K562 (cell line): ENCODE data around the gene SLC25A21. TPM values are rescaled to one million over a fixed set of nuclear protein-coding genes. Genes with fewer than 3 reads are reported as not detected.

Experiments
- ATAC-seq: fragments of 200-7000 bp; cut with Tn5 transposase; 3 replicates; pipeline ENCODE4 v1.9.1; 2020; ENCODE audit warnings: moderate library complexity
- BruUV-seq: library from RNA; stranded (reverse); fragments of 400-500 nt; replicated peaks from 2 replicates; lab custom pipeline; 2021; lab: Mats Ljungman, UMichigan
- CTCF ChIA-PET: fragments of 300-600 bp; formaldehyde crosslinking; extraction: SDS; loops from one replicate; lab custom pipeline; 2021; ENCODE audit warnings: low intra/inter-chr PET ratio; lab: Yijun Ruan, JAX
- POLR2A ChIA-PET: fragments of 300-600, 350-650 bp; sonication (Branson Sonifier 250); formaldehyde crosslinking; extraction: SDS; loops from one replicate; lab custom pipeline; 2021; ENCODE audit warnings: antibody characterized with exemption, inconsistent platforms; lab: Yijun Ruan, JAX
- DNase-seq, 4 experiments: peaks; one replicate each; pipeline versions ENCODE4 v3.0.0 to v3.0.0-alpha.2; 2011 to 2018; ENCODE audit warnings: low spot score in 3 of 4, mixed read lengths in 3 of 4; ENCODE audit errors: extremely low read depth in 1 of 4
- FAIRE-seq: peaks from 2 replicates; lab custom pipeline; 2011; peaks lifted over from hg19 to GRCh38; lab: Jason Lieb, UNC
- H2AFZ ChIP-seq: 2 replicates; pipeline ENCODE4 v1.6.0; 2011; ENCODE audit warnings: low read depth, low read length, control low read depth, inconsistent platforms
- H3K27ac ChIP-seq: fragments of 200-600 bp; 3 replicates; pipeline ENCODE4 v1.8.0; 2011; ENCODE audit warnings: low read depth, mild to moderate bottlenecking, control low read depth, inconsistent platforms, low read length, moderate library complexity, mixed read lengths; ENCODE audit errors: extremely low read depth
- H3K27me3 ChIP-seq, 2 experiments: fragments of 300-600 bp in 1 of 2; 2 replicates in 1 of 2; 3 replicates in 1 of 2; pipeline versions ENCODE4 v1.6.0 to v1.8.0; 2011; ENCODE audit warnings: inconsistent platforms in 2 of 2, low read length in 2 of 2, mild to moderate bottlenecking in 1 of 2, mixed read lengths in 1 of 2, moderate library complexity in 1 of 2; ENCODE audit not compliant: control insufficient read depth in 2 of 2, insufficient read depth in 2 of 2
- H3K36me3 ChIP-seq: fragments of 300-600 bp; 3 replicates; pipeline ENCODE4 v1.8.0; 2011; ENCODE audit warnings: mild to moderate bottlenecking, low read length, inconsistent platforms; ENCODE audit not compliant: control insufficient read depth, insufficient read depth
- H3K4me1 ChIP-seq, 2 experiments: fragments of 200-600 bp in 1 of 2; replicated peaks in 1 of 2; 2 replicates in 1 of 2; 3 replicates in 1 of 2; pipeline versions ENCODE4 v1.5.1 to v1.8.0; 2011; ENCODE audit warnings: inconsistent platforms in 2 of 2, low read length in 2 of 2, mild to moderate bottlenecking in 1 of 2, mixed read lengths in 1 of 2, moderate library complexity in 1 of 2; ENCODE audit not compliant: control insufficient read depth in 2 of 2, insufficient read depth in 2 of 2
- H3K4me2 ChIP-seq: 2 replicates; pipeline ENCODE4 v1.6.1; 2011; ENCODE audit warnings: low read length, control low read depth, inconsistent platforms, mixed read lengths; ENCODE audit not compliant: insufficient read depth
- H3K4me3 ChIP-seq: fragments of 200-600 bp; sonication (generic), shearing (Covaris generic); 2 replicates; pipeline ENCODE4 v1.5.1; 2016; ENCODE audit warnings: control low read depth, inconsistent platforms
- H3K79me2 ChIP-seq: fragments of 200-600 bp; 3 replicates; pipeline ENCODE4 v1.8.0; 2011; ENCODE audit warnings: low read length, inconsistent platforms; ENCODE audit not compliant: control insufficient read depth, insufficient read depth
- H3K9ac ChIP-seq, 2 experiments: 2 replicates each; pipeline versions ENCODE4 v1.6.0 to v1.6.1; 2011; ENCODE audit warnings: low read depth in 2 of 2, low read length in 2 of 2, control low read depth in 1 of 2, inconsistent platforms in 1 of 2, mild to moderate bottlenecking in 1 of 2, mixed read lengths in 1 of 2; ENCODE audit not compliant: insufficient read depth in 1 of 2
- H3K9me1 ChIP-seq: one replicate; pipeline ENCODE4 v1.6.0; 2011; ENCODE audit warnings: inconsistent platforms, mild to moderate bottlenecking, low read length, moderate library complexity; ENCODE audit not compliant: control insufficient read depth, insufficient read depth
- H3K9me3 ChIP-seq: replicated peaks from 2 replicates; pipeline ENCODE4 v1.5.1; 2011; ENCODE audit warnings: low read depth, low read length, inconsistent platforms; ENCODE audit not compliant: control insufficient read depth, insufficient read depth
- H4K20me1 ChIP-seq: replicated peaks from 2 replicates; pipeline ENCODE4 v1.6.1; 2011; ENCODE audit warnings: low read length, inconsistent platforms, mixed read lengths; ENCODE audit not compliant: control insufficient read depth, insufficient read depth
- ARID4B ChIP-seq: sonication (generic); formaldehyde crosslinking; IDR thresholded peaks from 2 replicates; pipeline ENCODE4 v1.8.0; 2022; ENCODE audit warnings: mild to moderate bottlenecking, missing genetic modification reagents
- BACH1 ChIP-seq: fragments of 200-800 bp; sonication (Bioruptor generic); IDR thresholded peaks from 2 replicates; pipeline ENCODE4 v1.6.1; 2016; ENCODE audit warnings: missing genetic modification characterization, missing compliant biosample characterization
- ESRRA ChIP-seq: fragments of 450-650 bp; IDR thresholded peaks from 2 replicates; pipeline ENCODE4 v1.6.1; 2014; ENCODE audit warnings: low read depth, mild to moderate bottlenecking, moderate library complexity, borderline replicate concordance
- FOXK2 ChIP-seq, 2 experiments: fragments of 450-650 bp; IDR thresholded peaks in 1 of 2; conservative IDR thresholded peaks in 1 of 2; 2 replicates each; pipeline ENCODE4 v1.6.1; 2016; ENCODE audit warnings: low read depth in 2 of 2, mild to moderate bottlenecking in 1 of 2
- NCOA1 ChIP-seq: fragments of 450-650 bp; IDR thresholded peaks from 2 replicates; pipeline ENCODE4 v1.6.1; 2016; ENCODE audit warnings: low read depth
- NR2C1 ChIP-seq, 2 experiments: fragments of 450-650 bp; IDR thresholded peaks; 2 replicates each; pipeline ENCODE4 v1.6.1; 2017; ENCODE audit warnings: mild to moderate bottlenecking in 2 of 2, antibody characterized with exemption in 1 of 2, inconsistent platforms in 1 of 2, missing compliant biosample characterization in 1 of 2, missing genetic modification characterization in 1 of 2
- PKNOX1 ChIP-seq: fragments of 450-650 bp; IDR thresholded peaks from 2 replicates; pipeline ENCODE4 v1.6.1; 2016
- RFX7 ChIP-seq: fragments of 250-450 bp; sonication (Bioruptor Pico); IDR thresholded peaks from 2 replicates; pipeline ENCODE4 v1.5.1; 2021; ENCODE audit warnings: mild to moderate bottlenecking
- TCF7 ChIP-seq: sonication (generic); IDR thresholded peaks from 2 replicates; pipeline ENCODE4 v1.6.1; 2016; ENCODE audit warnings: antibody characterized with exemption, borderline replicate concordance
- USF2 ChIP-seq: sonication (generic); formaldehyde crosslinking; IDR thresholded peaks from 2 replicates; pipeline ENCODE4 v1.5.0; 2020; ENCODE audit warnings: missing genetic modification reagents
- ZBTB1 ChIP-seq: sonication (generic); formaldehyde crosslinking; IDR thresholded peaks from 2 replicates; pipeline ENCODE4 v1.8.1; 2023; ENCODE audit warnings: missing genetic modification reagents, low read depth, mild to moderate bottlenecking, borderline replicate concordance
- ZNF146 ChIP-seq: IDR thresholded peaks from one replicate; pipeline ENCODE4 v1.6.1; 2018; ENCODE audit warnings: missing compliant biosample characterization; ENCODE audit not compliant: unreplicated experiment
- WGBS: fragments of 100-300 bp; shearing (Covaris generic); methylation state at CpG from one replicate; pipeline ENCODE4 v1.1.6; 2016; ENCODE audit warnings: low coverage, mixed read lengths; ENCODE audit not compliant: insufficient coverage; ENCODE audit errors: missing lambda C conversion rate; 5-methylcytosine and 5-hydroxymethylcytosine counted together
- in situ Hi-C: fragments of 300-500 bp; cut with MboI; formaldehyde crosslinking; loops from 4 replicates; pipeline ENCODE4 v1.15.0; 2018; ENCODE audit warnings: inconsistent platforms, mixed read lengths
- intact Hi-C: fragments of 100-400 bp; cut with micrococcal nuclease; formaldehyde crosslinking; loops from 2 replicates; pipeline ENCODE4 v1.14.2; 2022
- polyA plus RNA-seq, 8 experiments: library from polyadenylated mRNA; depleted of rRNA in 4 of 8; stranded (reverse) in 5 of 8; unstranded in 3 of 8; fragments of >200 nt; fragmentation: Nextera tagmentation in 2 of 8; fragmentation: Illumina TruSeq in 1 of 8; extraction: Ambion mirVana in 2 of 8; extraction: Trizol in 1 of 8; gene quantifications; 2 replicates each; pipeline versions ENCODE4 v1.2.1 to v1.2.3, GENCODE V29; 2011 to 2014; ENCODE audit warnings: inconsistent platforms in 1 of 8, missing spikeins in 1 of 8
- total RNA-seq, 7 experiments: library from RNA; depleted of rRNA in 6 of 7; stranded (reverse); fragments of >200 nt in 6 of 7; fragmentation: Illumina TruSeq in 2 of 7; extraction: Trizol in 2 of 7; gene quantifications; 2 replicates each; pipeline versions ENCODE4 v1.2.1 to v1.2.3, GENCODE V29; 2011 to 2021; ENCODE audit warnings: low replicate concordance in 1 of 7

Gene SLC25A21
- total and polyA plus RNA-seq, 9 of the 15 experiments (the other 6 are each of a cell fraction or from before 2014, with no cell fraction given), result 15.2 to 46.7 (median 28.7) TPM

- peak; percentile 79 for TF ChIP-seq PKNOX1
- TF ChIP-seq USF2 (CRISPR knock-in tag), result no peak
- TF ChIP-seq ZBTB1 (CRISPR knock-in tag), result no peak
- TF ChIP-seq ZNF146 (CRISPR knock-in tag), result no peak
- 0 out of 2 replicates have a peak, but pooled peaks have one; percentile 15 for TF ChIP-seq NR2C1 (IDR thresholded peaks at IDR 0.05)
- TF ChIP-seq NR2C1 (tag; IDR thresholded peaks at IDR 0.05), result peak; percentile 63
- TF ChIP-seq FOXK2 (conservative IDR thresholded peaks at IDR 0.05 in 1 of 2, IDR thresholded peaks at IDR 0.05 in 1 of 2; ENCODE audit: low read depth in 2 of 2), result no peak
- TF ChIP-seq ESRRA, result peak; percentile 83
Measured at GRCh38 chr14:37201724-37202123, 29.3 kb upstream of the SLC25A21 start (continued).

GRCh38 chr14:37198907-37199306, 26.5 kb upstream of the SLC25A21 start:
- Histone ChIP-seq H2AFZ (peak overlapping the region; percentile 82; the same call in 1 of the 2 replicates), H4K20me1 (no peaks in the 10 kb centered on the region), H3K27me3 (no peaks in the 10 kb centered on the region), H3K4me2 (peak overlapping the region; percentile 92; the same call in 1 of the 2 replicates), H3K27ac (no peak overlapping the region; the same call in 2 of the 3 replicates), H3K9me3 (no peaks in the 10 kb centered on the region), H3K4me1 (peaks cover 6 to 8% of the 10 kb centered on the region in 2 experiments; a peak in 4 of 5 replicates), H3K4me3 (peak overlapping the region; percentile 50), H3K9me1 (no peaks in the 10 kb centered on the region), H3K9ac (peak overlapping the region in 1 of 2 experiments; percentile 93; a peak in 2 of 4 replicates), H3K36me3 (0 out of 3 replicates have a peak, but pooled peaks cover 2% of the 10 kb centered on the region), H3K79me2 (peaks cover 64% of the 10 kb centered on the region)
- FAIRE-seq (no peak), ATAC-seq (no peak), DNase-seq (no peak)
- POLR2A ChIA-PET, result interaction anchor here (0.6 kb wide), 1 partner anchor 355 kb away, joined by 4 read pairs; no protein-coding TSS in a partner anchor
- intact Hi-C loops, result loop anchor here (5.0 to 10.0 kb wide), 2 partner anchors 47 to 224 kb away; no protein-coding TSS in a partner anchor
- no TSS peak for BruUV-seq
- CTCF ChIA-PET, result interaction anchor here (2.0 kb wide), 1 partner anchor 48 kb away, joined by 10 read pairs; no protein-coding TSS in a partner anchor
- 30% methylated on average over 5 of the region's 5 CpGs for WGBS
- in situ Hi-C loops, result no loop called here
- no peak for TF ChIP-seq RFX7
- TF ChIP-seq TCF7, result no peak
- no peak for TF ChIP-seq ARID4B (CRISPR knock-in tag)
- TF ChIP-seq NCOA1, result no peak
- no peak for TF ChIP-seq BACH1 (tag)
